Osteoblast (primary cell): ENCODE measurements around the gene CA4. TPM values are rescaled to one million over a fixed set of nuclear protein-coding genes. Genes with fewer than 3 reads are reported as not detected.
A peak's percentile ranks its signal among the peaks of the same experiment; 100 is the strongest.

ENCODE experiments used
- DNase-seq: peaks from one replicate; pipeline ENCODE4 v3.0.0; 2011; ENCODE audit warnings: low spot score, mixed read lengths; ENCODE audit not compliant: insufficient read length; ENCODE audit errors: missing footprints
- H2AFZ ChIP-seq: 2 replicates; pipeline ENCODE4 v1.6.0; 2011; ENCODE audit warnings: mild to moderate bottlenecking, low read length
- H3K27ac ChIP-seq: 2 replicates; pipeline ENCODE4 v1.5.1; 2011; ENCODE audit warnings: mild to moderate bottlenecking, low read depth, low read length, moderate library complexity
- H3K27me3 ChIP-seq: 2 replicates; pipeline ENCODE4 v1.6.0; 2012; ENCODE audit warnings: mild to moderate bottlenecking, control low read depth, inconsistent platforms, low read length, moderate library complexity; ENCODE audit not compliant: insufficient read depth
- H3K36me3 ChIP-seq: 2 replicates; pipeline ENCODE4 v1.5.1; 2011; ENCODE audit warnings: mild to moderate bottlenecking, low read length, control low read depth, moderate library complexity; ENCODE audit not compliant: insufficient read depth
- H3K4me1 ChIP-seq: 2 replicates; pipeline ENCODE4 v1.5.1; 2011; ENCODE audit warnings: mild to moderate bottlenecking, low read length, control low read depth, moderate library complexity; ENCODE audit not compliant: insufficient read depth
- H3K4me2 ChIP-seq: 2 replicates; pipeline ENCODE4 v1.6.0; 2011; ENCODE audit warnings: mild to moderate bottlenecking, low read length; ENCODE audit not compliant: insufficient read depth
- H3K4me3 ChIP-seq: fragments of 200-600 bp; sonication (generic); 3 replicates; pipeline ENCODE4 v1.5.1; 2012; ENCODE audit warnings: mild to moderate bottlenecking, low read length, inconsistent platforms; ENCODE audit not compliant: insufficient read depth
- H3K79me2 ChIP-seq: 2 replicates; pipeline ENCODE4 v1.6.0; 2012; ENCODE audit warnings: mild to moderate bottlenecking, low read length, control low read depth, inconsistent platforms; ENCODE audit not compliant: insufficient read depth
- H3K9me3 ChIP-seq: 2 replicates; pipeline ENCODE4 v1.5.1; 2011; ENCODE audit warnings: low read depth, low read length, control low read depth
- H4K20me1 ChIP-seq: 2 replicates; pipeline ENCODE4 v1.6.0; 2012; ENCODE audit warnings: mild to moderate bottlenecking, low read length, control low read depth; ENCODE audit not compliant: insufficient read depth
- total RNA-seq: library from RNA; depleted of rRNA; stranded (reverse); fragments of >200 nt; gene quantifications from 2 replicates; pipeline ENCODE4 v1.2.3, GENCODE V29; 2012
- TF ChIP-seq, protein P1 (sequence below): IDR thresholded peaks from 2 replicates; pipeline ENCODE4 v1.5.1; 2011; ENCODE audit warnings: mild to moderate bottlenecking, low read depth, low read length, moderate library complexity; ENCODE audit errors: extremely low read depth

The CA4 gene
- total RNA-seq, 1 donor, result not detected

DNA sequence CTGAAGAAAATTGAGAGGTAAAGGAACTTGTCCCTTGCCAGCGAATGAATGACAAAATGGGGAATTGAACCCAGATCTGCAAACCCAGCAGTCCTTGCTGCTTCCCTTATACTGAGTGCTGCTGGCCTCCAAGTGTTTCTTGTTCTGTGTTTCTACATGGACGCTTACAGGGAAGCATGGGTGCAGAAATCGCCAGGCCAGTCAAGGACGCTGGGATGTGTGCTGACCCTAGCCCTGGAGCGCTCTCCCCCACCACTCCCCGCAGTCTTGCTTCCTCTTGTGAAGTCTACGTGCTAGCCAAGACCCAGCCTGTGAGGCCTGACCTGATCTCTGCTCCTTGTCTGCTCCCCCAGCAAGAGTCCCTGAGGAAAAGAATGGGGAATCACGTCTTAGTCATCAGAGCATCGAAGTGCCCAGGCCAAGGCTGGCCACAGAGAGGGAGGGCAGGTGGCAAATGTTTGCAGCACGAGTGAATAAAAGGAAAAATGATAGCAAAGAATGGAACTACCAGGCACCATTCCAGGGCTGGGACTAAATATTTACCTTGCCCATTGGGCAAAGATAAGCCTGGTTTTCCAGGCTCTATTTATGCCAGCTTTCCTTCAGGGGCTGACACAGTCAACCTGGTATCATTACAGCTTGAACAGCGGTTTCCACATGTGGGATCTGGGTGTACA lies 17.4 kb downstream of the CA4 start:
- no peak overlapping the region for H3K4me3 ChIP-seq
- H3K4me1 ChIP-seq, result peaks cover 10% of the 10 kb centered on the region
- H4K20me1 ChIP-seq, result no peaks in the 10 kb centered on the region
- peaks cover 2% of the 10 kb centered on the region for H3K36me3 ChIP-seq
- no peaks in the 10 kb centered on the region for H3K9me3 ChIP-seq
- DNase-seq, result peak; percentile 21
- peaks cover 17% of the 10 kb centered on the region for H3K27me3 ChIP-seq
- H3K79me2 ChIP-seq, result no peaks in the 10 kb centered on the region
- no peak overlapping the region for H3K27ac ChIP-seq
- TF ChIP-seq, protein P1, sequence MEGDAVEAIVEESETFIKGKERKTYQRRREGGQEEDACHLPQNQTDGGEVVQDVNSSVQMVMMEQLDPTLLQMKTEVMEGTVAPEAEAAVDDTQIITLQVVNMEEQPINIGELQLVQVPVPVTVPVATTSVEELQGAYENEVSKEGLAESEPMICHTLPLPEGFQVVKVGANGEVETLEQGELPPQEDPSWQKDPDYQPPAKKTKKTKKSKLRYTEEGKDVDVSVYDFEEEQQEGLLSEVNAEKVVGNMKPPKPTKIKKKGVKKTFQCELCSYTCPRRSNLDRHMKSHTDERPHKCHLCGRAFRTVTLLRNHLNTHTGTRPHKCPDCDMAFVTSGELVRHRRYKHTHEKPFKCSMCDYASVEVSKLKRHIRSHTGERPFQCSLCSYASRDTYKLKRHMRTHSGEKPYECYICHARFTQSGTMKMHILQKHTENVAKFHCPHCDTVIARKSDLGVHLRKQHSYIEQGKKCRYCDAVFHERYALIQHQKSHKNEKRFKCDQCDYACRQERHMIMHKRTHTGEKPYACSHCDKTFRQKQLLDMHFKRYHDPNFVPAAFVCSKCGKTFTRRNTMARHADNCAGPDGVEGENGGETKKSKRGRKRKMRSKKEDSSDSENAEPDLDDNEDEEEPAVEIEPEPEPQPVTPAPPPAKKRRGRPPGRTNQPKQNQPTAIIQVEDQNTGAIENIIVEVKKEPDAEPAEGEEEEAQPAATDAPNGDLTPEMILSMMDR, result no peak
- H2AFZ ChIP-seq, result no peak overlapping the region
- H3K4me2 ChIP-seq, result no peak overlapping the region

DNA sequence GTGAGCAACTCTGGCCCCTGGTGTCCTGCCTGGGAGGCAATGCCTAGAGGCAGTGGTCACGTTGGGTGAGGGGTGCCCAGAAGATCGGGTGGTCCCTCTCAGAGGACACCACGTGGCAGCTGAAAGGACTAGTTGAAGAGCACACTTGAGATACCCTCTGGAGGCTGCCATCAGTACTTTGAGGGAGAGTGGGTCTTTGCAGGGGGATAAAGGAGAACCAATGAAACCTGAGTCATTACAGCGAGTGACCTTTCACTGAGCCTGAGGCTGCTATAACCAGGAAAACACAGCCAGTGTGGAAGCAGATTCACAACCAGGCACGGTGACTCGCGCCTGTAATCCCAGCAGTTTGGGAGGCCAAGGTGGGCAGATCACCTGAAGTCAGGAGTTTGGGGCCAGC lies 18.9 kb downstream of the CA4 start:
- no peak overlapping the region for H3K27ac ChIP-seq
- H3K9me3 ChIP-seq, result no peaks in the 10 kb centered on the region
- peaks cover 17% of the 10 kb centered on the region for H3K27me3 ChIP-seq
- H3K79me2 ChIP-seq, result no peaks in the 10 kb centered on the region
- H3K4me3 ChIP-seq, result no peak overlapping the region
- H3K4me2 ChIP-seq, result no peak overlapping the region
- TF ChIP-seq, protein P1, result no peak
- peaks cover 2% of the 10 kb centered on the region for H3K36me3 ChIP-seq
- H4K20me1 ChIP-seq, result peaks cover 3% of the 10 kb centered on the region
- H3K4me1 ChIP-seq, result peaks cover 16% of the 10 kb centered on the region
- no peak overlapping the region for H2AFZ ChIP-seq
- DNase-seq, result peak; percentile 36

DNA sequence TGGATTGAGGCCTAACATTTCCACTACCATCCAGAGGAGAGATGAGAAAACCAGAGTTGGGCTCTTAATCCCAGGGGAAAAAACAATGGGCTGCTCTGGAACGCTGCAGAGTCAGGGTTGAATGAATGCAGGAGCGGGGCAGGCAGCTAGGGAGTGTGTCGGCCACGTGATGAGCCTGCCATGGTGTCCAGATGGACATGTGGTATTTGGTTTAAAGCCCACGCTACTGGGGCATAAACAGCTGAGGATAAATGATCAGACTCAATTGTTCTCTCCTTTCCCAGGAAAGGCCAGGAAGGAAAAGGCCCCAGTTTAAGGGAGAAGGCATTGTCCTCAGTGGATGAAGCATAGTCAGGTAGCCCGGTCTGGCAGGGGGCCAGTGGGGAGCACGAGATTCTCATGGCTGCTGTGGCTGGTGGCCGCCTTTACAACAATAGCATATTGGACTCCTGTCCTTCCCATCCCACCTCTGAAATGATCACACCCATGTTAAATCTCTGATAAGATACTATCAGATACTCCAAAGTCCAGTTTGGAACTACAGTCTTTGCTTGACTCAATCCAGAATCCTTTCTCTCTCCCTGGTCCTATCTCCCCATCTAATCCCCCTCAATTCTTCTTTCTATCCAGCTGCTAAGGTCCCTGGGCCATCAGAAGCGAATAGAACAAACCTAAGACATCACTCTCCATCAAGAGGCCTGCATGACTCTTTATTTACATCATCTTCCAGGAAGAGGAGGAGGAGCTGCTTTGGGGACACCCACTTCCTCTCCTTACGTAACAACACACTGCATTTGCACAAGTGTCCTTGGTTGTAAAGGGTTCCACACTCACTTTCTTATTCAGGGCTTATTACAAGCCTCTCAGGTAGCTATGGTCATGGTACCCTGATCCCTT lies 20.4 kb downstream of the CA4 start:
- H4K20me1 ChIP-seq, result peaks cover 7% of the 10 kb centered on the region
- no peak overlapping the region for H3K4me2 ChIP-seq
- peaks cover 2% of the 10 kb centered on the region for H3K36me3 ChIP-seq
- H3K27me3 ChIP-seq, result peaks cover 14% of the 10 kb centered on the region
- peak; percentile 41 for DNase-seq
- H3K4me1 ChIP-seq, result peaks cover 19% of the 10 kb centered on the region
- H3K9me3 ChIP-seq, result no peaks in the 10 kb centered on the region
- H3K4me3 ChIP-seq, result no peak overlapping the region
- H3K79me2 ChIP-seq, result no peaks in the 10 kb centered on the region
- H3K27ac ChIP-seq, result no peak overlapping the region
- TF ChIP-seq, protein P1, result no peak
- H2AFZ ChIP-seq, result no peak overlapping the region
